Spleen (tissue), 7 donors: ENCODE data around the gene ABO.
"Not testable (repeated sequence)": the region's sequence is repeated elsewhere in the genome, so short reads cannot be mapped to it uniquely, and the experiment has no call there.

Experiments
- POLR2A ChIP-seq, 3 donors: fragments of 450-650 bp; IDR thresholded peaks; one replicate each; pipeline ENCODE4 v1.5.1; 2017; ENCODE audit warnings: antibody characterized with exemption in 3 of 3, mild to moderate bottlenecking in 1 of 3
- POLR2AphosphoS5 ChIP-seq, 3 donors: sonication (generic); formaldehyde crosslinking; IDR thresholded peaks; one replicate each; pipeline ENCODE4 v1.5.1; 2017; ENCODE audit warnings: antibody characterized with exemption in 3 of 3
- TF ChIP-seq, protein P1 (sequence below), 11 experiments: fragments of 200-600 bp in 7 of 11; fragments of 450-650 bp in 4 of 11; sonication (generic) in 4 of 11; IDR thresholded peaks in 8 of 11; conservative IDR thresholded peaks in 3 of 11; 1 replicate in 7 of 11; 2 replicates in 4 of 11; pipeline versions ENCODE4 v1.4.0 to v1.8.0; 2016 to 2021; ENCODE audit warnings: antibody characterized with exemption in 11 of 11, inconsistent platforms in 4 of 11, mild to moderate bottlenecking in 1 of 11
- donor health status: DM: no; HTN: no; CAD: no; lungs with moderate emphysema.
- donor health status: DM: no; HTN: no; CAD: no.
- donor health status: DM: no; HTN: no; CAD: no.

- not testable (repeated sequence) for TF ChIP-seq POLR2A, POLR2AphosphoS5 (IDR thresholded peaks at IDR 0.05)
- TF ChIP-seq, protein P1, sequence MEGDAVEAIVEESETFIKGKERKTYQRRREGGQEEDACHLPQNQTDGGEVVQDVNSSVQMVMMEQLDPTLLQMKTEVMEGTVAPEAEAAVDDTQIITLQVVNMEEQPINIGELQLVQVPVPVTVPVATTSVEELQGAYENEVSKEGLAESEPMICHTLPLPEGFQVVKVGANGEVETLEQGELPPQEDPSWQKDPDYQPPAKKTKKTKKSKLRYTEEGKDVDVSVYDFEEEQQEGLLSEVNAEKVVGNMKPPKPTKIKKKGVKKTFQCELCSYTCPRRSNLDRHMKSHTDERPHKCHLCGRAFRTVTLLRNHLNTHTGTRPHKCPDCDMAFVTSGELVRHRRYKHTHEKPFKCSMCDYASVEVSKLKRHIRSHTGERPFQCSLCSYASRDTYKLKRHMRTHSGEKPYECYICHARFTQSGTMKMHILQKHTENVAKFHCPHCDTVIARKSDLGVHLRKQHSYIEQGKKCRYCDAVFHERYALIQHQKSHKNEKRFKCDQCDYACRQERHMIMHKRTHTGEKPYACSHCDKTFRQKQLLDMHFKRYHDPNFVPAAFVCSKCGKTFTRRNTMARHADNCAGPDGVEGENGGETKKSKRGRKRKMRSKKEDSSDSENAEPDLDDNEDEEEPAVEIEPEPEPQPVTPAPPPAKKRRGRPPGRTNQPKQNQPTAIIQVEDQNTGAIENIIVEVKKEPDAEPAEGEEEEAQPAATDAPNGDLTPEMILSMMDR (IDR thresholded peaks at IDR 0.05 in 8 of 11, conservative IDR thresholded peaks at IDR 0.05 in 3 of 11) = not testable (repeated sequence)
These were observed 5.9 kb downstream of the ABO start for GRCh38 chr9:133269136-133269535.
